A673 (cell line): Measurements from ENCODE around the gene GGA3. TPM values are rescaled to one million over a fixed set of nuclear protein-coding genes. Genes with fewer than 3 reads are reported as not detected.
A peak's percentile ranks its signal among the peaks of the same experiment; 100 is the strongest.

ENCODE experiments used
- BruUV-seq: library from RNA; stranded (reverse); fragments of 400-500 nt; replicated peaks from 2 replicates; lab custom pipeline; 2021; lab: Mats Ljungman, UMichigan
- CTCF ChIA-PET: fragments of 300-600 bp; sonication (Branson Sonifier 250); formaldehyde crosslinking; loops from one replicate; lab custom pipeline; 2022; ENCODE audit warnings: antibody characterized with exemption; lab: Charles Lee
- POLR2A ChIA-PET: fragments of 300-600 bp; sonication (Branson Sonifier 250); formaldehyde crosslinking; loops from one replicate; lab custom pipeline; 2022; ENCODE audit warnings: antibody characterized with exemption; ENCODE audit not compliant: low non-redundant PET; lab: Charles Lee
- DNase-seq: peaks from one replicate; pipeline ENCODE4 v3.0.0-alpha.2; 2015; ENCODE audit warnings: low spot score
- H3K27ac ChIP-seq: fragments of 200-600 bp; sonication (generic); 2 replicates; pipeline ENCODE4 v1.5.1; 2016; ENCODE audit warnings: mixed run types, low read depth, mild to moderate bottlenecking, mixed read lengths, antibody characterized with exemption, low read length; ENCODE audit not compliant: poor library complexity, severe bottlenecking
- H3K27me3 ChIP-seq: fragments of 200-600 bp; sonication (generic); replicated peaks from 2 replicates; pipeline ENCODE4 v1.6.1; 2017; ENCODE audit warnings: mixed run types, low read depth, mild to moderate bottlenecking, mixed read lengths, antibody characterized with exemption, low read length; ENCODE audit not compliant: insufficient read depth, poor library complexity
- H3K36me3 ChIP-seq: fragments of 200-600 bp; sonication (generic); 2 replicates; pipeline ENCODE4 v1.6.1; 2016; ENCODE audit warnings: mixed run types, mild to moderate bottlenecking, mixed read lengths, antibody characterized with exemption, low read length; ENCODE audit not compliant: insufficient read depth, poor library complexity, severe bottlenecking
- H3K4me1 ChIP-seq: fragments of 200-600 bp; sonication (generic); 2 replicates; pipeline ENCODE4 v1.6.1; 2017; ENCODE audit warnings: mixed run types, mild to moderate bottlenecking, mixed read lengths, antibody characterized with exemption, low read length; ENCODE audit not compliant: insufficient read depth, poor library complexity, severe bottlenecking
- H3K4me3 ChIP-seq: fragments of 200-600 bp; sonication (generic); 2 replicates; pipeline ENCODE4 v1.5.1; 2016; ENCODE audit warnings: low read depth, mixed run types, mild to moderate bottlenecking, mixed read lengths, low read length; ENCODE audit not compliant: poor library complexity, severe bottlenecking
- H3K9me3 ChIP-seq: fragments of 200-600 bp; sonication (generic); 2 replicates; pipeline ENCODE4 v1.6.1; 2016; ENCODE audit warnings: mixed run types, low read depth, mild to moderate bottlenecking, mixed read lengths, antibody characterized with exemption, low read length; ENCODE audit not compliant: poor library complexity, severe bottlenecking
- EZH2 ChIP-seq: fragments of 200-600 bp; sonication (generic); IDR thresholded peaks from 2 replicates; pipeline ENCODE4 v1.6.1; 2017; ENCODE audit warnings: borderline replicate concordance, low read depth, mild to moderate bottlenecking, mixed read lengths, antibody characterized with exemption, low read length; ENCODE audit not compliant: poor library complexity, severe bottlenecking
- intact Hi-C: fragments of 100-400 bp; cut with micrococcal nuclease; formaldehyde crosslinking; loops from one replicate; pipeline ENCODE4 v1.10.0; 2022; ENCODE audit not compliant: unreplicated experiment
- total RNA-seq: library from RNA; stranded (reverse); gene quantifications from 2 replicates; pipeline ENCODE4 v1.2.3, GENCODE V29; 2021
- TF ChIP-seq, protein P1 (sequence below): fragments of 300-800, 200-600 bp; sonication (generic); conservative IDR thresholded peaks from 2 replicates; pipeline ENCODE4 v1.5.1; 2017; ENCODE audit warnings: low read depth, mild to moderate bottlenecking, antibody characterized with exemption, low read length, moderate library complexity, mixed read lengths

Gene GGA3
- total RNA-seq, 1 experiment from 2014 or later, result 52.7 TPM

DNA sequence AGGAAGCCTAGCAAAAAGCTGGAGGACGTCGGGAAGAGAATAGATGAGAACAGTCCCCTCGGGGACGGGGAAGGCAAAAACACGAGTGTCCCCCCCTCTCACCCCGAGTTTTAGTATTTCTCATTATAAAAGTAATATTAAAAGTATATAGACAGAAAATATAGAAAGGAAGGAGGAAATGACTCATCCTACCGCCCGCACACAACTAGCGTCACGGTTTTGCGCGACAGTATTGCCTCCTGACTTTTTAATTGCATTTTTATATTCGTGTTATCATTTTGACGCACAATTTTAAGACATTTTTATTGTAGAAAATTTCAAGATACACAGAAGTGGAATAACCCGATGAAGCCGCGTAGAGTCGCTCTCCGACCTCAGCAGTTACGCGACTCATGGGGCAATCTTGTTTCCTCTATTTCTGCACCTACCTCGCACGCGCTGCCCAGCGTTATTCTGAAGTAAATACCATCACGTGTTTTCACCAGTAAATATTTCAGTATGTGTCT, 28.5 kb upstream of the GGA3 start:
- peak; percentile 74 for DNase-seq
- ChIA-PET POLR2A (interaction anchor here (0.6 to 1.4 kb wide), 2 partner anchors 19 to 40 kb away, joined by 5 read pairs; partner anchors contain the start of gene MIF4GD), CTCF (interaction anchor here (1.4 kb wide), 1 partner anchor 19 kb away, joined by 16 read pairs; the partner anchor contains the start of gene MIF4GD)
- Histone ChIP-seq H3K36me3 (peaks cover 13% of the 10 kb centered on the region), H3K27me3 (no peaks in the 10 kb centered on the region), H3K27ac (peak overlapping the region; percentile 90), H3K4me3 (peak overlapping the region; percentile 87), H3K4me1 (no peaks in the 10 kb centered on the region), H3K9me3 (no peaks in the 10 kb centered on the region)
- TF ChIP-seq, protein P1, sequence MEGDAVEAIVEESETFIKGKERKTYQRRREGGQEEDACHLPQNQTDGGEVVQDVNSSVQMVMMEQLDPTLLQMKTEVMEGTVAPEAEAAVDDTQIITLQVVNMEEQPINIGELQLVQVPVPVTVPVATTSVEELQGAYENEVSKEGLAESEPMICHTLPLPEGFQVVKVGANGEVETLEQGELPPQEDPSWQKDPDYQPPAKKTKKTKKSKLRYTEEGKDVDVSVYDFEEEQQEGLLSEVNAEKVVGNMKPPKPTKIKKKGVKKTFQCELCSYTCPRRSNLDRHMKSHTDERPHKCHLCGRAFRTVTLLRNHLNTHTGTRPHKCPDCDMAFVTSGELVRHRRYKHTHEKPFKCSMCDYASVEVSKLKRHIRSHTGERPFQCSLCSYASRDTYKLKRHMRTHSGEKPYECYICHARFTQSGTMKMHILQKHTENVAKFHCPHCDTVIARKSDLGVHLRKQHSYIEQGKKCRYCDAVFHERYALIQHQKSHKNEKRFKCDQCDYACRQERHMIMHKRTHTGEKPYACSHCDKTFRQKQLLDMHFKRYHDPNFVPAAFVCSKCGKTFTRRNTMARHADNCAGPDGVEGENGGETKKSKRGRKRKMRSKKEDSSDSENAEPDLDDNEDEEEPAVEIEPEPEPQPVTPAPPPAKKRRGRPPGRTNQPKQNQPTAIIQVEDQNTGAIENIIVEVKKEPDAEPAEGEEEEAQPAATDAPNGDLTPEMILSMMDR, result 0 out of 2 replicates have a peak, but pooled peaks have one; percentile 24
- TF ChIP-seq EZH2, result no peak
- intact Hi-C loops, result no loop called here
- TSS peak; percentile 85 for BruUV-seq

DNA sequence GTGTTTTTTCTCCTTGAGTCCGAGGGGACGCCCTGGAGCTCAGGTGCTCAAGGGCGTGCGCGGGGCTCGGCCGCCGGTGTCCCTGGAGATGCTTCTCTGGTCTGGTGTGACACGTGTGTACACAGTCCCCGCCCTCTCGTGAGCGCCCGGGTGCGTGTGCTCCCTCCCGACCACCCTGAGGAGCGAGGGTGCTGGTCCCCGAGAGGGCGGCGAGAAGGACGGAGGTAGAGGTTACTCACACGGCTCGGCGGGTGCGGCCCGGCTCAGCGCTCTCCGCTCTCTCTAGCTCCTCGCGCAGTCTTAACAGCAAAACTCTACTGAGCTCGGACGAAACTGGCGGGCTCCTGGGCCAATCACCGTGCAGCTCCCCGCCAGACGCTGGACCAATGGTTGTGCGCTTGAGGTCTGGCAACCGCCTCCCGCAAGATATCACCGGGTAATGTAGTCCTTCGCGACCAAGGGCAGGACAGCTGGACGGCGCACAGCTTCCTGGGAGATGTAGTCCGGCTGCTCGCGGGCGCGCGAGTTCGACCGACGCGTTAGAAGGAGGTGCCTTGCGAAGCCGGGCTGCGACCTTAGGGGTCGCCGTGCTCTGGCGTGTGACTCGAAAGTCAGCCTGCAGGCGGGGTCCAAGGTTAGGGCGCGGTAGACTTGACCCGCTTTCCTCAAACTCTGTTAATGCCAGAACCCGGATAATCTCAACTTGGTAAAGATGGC, 27.9 kb upstream of the GGA3 start, which contains the start of gene SLC25A19:
TSS of gene SLC25A19 (minus strand) at position 319 of the 717 bp plus-strand sequence. CDS start 2,669 bp downstream, outside the sequence.
- CTCF ChIA-PET, result interaction anchor here (0.7 to 1.4 kb wide), 2 partner anchors 18 to 34 kb away, joined by 15 to 16 read pairs; partner anchors contain the start of gene MIF4GD
- Histone ChIP-seq H3K4me1 (no peaks in the 10 kb centered on the region), H3K36me3 (peaks cover 13% of the 10 kb centered on the region), H3K9me3 (no peaks in the 10 kb centered on the region), H3K27ac (peak within 1 kb of the TSS; percentile 90), H3K27me3 (no peaks in the 10 kb centered on the region), H3K4me3 (peak within 1 kb of the TSS; percentile 87)
- TF ChIP-seq, protein P1, result no peak
- TF ChIP-seq EZH2, result no peak
- POLR2A ChIA-PET, result interaction anchor here (0.6 to 1.4 kb wide), 2 partner anchors 18 to 39 kb away, joined by 5 read pairs; partner anchors contain the start of gene MIF4GD
- no TSS peak for BruUV-seq
- intact Hi-C loops, result no loop called here
- DNase-seq, result peak; percentile 99

DNA sequence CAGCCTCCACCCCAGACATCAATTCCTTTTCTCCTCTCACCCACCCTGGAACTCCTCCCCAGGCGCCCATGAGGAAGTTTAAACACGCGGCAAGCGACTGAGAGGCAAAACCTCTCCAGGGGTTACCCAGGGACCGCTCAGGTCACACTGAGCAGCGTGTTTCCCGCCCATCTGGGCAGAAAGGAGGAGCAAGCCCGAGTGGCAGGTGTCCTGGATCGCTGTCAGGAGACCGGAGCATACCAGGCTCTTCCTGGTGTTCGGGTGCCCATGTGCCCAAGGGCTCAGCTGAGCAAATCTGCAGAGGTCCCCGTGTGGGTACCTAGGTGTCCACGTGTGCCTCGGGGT, 27.3 kb upstream of the GGA3 start:
- no peaks in the 10 kb centered on the region for H3K9me3 ChIP-seq
- no peaks in the 10 kb centered on the region for H3K27me3 ChIP-seq
- intact Hi-C loops, result no loop called here
- DNase-seq, result peak; percentile 41
- TF ChIP-seq, protein P1, result no peak
- no peak for TF ChIP-seq EZH2
- H3K27ac ChIP-seq, result peak overlapping the region; percentile 90
- ChIA-PET POLR2A (interaction anchor here (1.4 kb wide), 1 partner anchor 18 kb away, joined by 5 read pairs; the partner anchor contains the start of gene MIF4GD), CTCF (interaction anchor here (0.7 to 1.4 kb wide), 2 partner anchors 18 to 34 kb away, joined by 15 to 16 read pairs; partner anchors contain the start of gene MIF4GD)
- peaks cover 13% of the 10 kb centered on the region for H3K36me3 ChIP-seq
- peak overlapping the region; percentile 87 for H3K4me3 ChIP-seq
- H3K4me1 ChIP-seq, result no peaks in the 10 kb centered on the region
- no TSS peak for BruUV-seq
